Measurements from ENCODE around the gene ATRNL1. TPM values are rescaled to one million over a fixed set of nuclear protein-coding genes. Genes with fewer than 3 reads are reported as not detected.
A peak's percentile ranks its signal among the peaks of the same experiment; 100 is the strongest.

Gene ATRNL1
- total and polyA plus RNA-seq, 12 donors: 4.8 to 217 (median 92.4) TPM

- no peaks in the 10 kb centered on the region for H3K4me1 ChIP-seq (replicated peaks in 1 of 2)
- H3K9me3 ChIP-seq (replicated peaks in 1 of 3): no peaks in the 10 kb centered on the region
- TF ChIP-seq POLR2A (IDR thresholded peaks at IDR 0.05) (no peak), CTCF (IDR thresholded peaks at IDR 0.05) (no peak)
- H3K4me3 ChIP-seq: no peak overlapping the region
- no peaks in the 10 kb centered on the region for H3K27me3 ChIP-seq
- WGBS, 4 donors: 61 to 91% (median 84%) methylated on average over 4 of the region's 4 CpGs
- H3K36me3 ChIP-seq (replicated peaks in 1 of 2): no peaks in the 10 kb centered on the region
- no peak overlapping the region for H3K27ac ChIP-seq
- intact Hi-C loops (cut with DNase I): no loop called here
- DNase-seq: no peak
Measured at GRCh38 chr10:115696747-115697146, 603.6 kb downstream of the ATRNL1 start.

- Histone ChIP-seq H3K9me3 (replicated peaks in 1 of 3) (no peaks in the 10 kb centered on the region), H3K4me3 (no peak overlapping the region), H3K4me1 (replicated peaks in 1 of 2) (no peaks in the 10 kb centered on the region), H3K36me3 (replicated peaks in 1 of 2) (no peaks in the 10 kb centered on the region), H3K27me3 (no peaks in the 10 kb centered on the region), H3K27ac (no peak overlapping the region)
- DNase-seq: no peak
- intact Hi-C loops (cut with DNase I): loop anchor here in 1 of 2 donors (10.0 kb wide), 1 partner anchor 579 kb away; no protein-coding TSS in a partner anchor
- TF ChIP-seq POLR2A (IDR thresholded peaks at IDR 0.05): no peak
- no peak for TF ChIP-seq CTCF (IDR thresholded peaks at IDR 0.05)
Measured at GRCh38 chr10:115706026-115706425, 612.9 kb downstream of the ATRNL1 start.

- Histone ChIP-seq H3K9me3 (replicated peaks in 1 of 3) (no peaks in the 10 kb centered on the region), H3K27ac (no peak overlapping the region), H3K27me3 (no peaks in the 10 kb centered on the region), H3K4me3 (no peak overlapping the region), H3K4me1 (replicated peaks in 1 of 2) (no peaks in the 10 kb centered on the region), H3K36me3 (replicated peaks in 1 of 2) (no peaks in the 10 kb centered on the region)
- TF ChIP-seq POLR2A (IDR thresholded peaks at IDR 0.05): no peak
- TF ChIP-seq CTCF (IDR thresholded peaks at IDR 0.05): peak; percentile 40 to 74 (median 58)
- intact Hi-C loops (cut with DNase I): loop anchor here in 1 of 2 donors (10.0 kb wide), 1 partner anchor 578 kb away; no protein-coding TSS in a partner anchor
- 53 to 57% (median 55%) methylated on average over 2 of the region's 2 CpGs for WGBS, 4 donors
- peak in 1 of 7 donors; percentile 6 for DNase-seq
Measured at GRCh38 chr10:115706488-115707076, 613.4 kb downstream of the ATRNL1 start.

- intact Hi-C loops (cut with DNase I): no loop called here
- Histone ChIP-seq H3K4me1 (replicated peaks in 1 of 2) (no peaks in the 10 kb centered on the region), H3K27me3 (no peaks in the 10 kb centered on the region), H3K36me3 (replicated peaks in 1 of 2) (no peaks in the 10 kb centered on the region), H3K27ac (no peak overlapping the region), H3K4me3 (no peak overlapping the region), H3K9me3 (replicated peaks in 1 of 3) (no peaks in the 10 kb centered on the region)
- WGBS, 4 donors: 87 to 95% (median 93%) methylated on average over 1 of the region's 1 CpG
- TF ChIP-seq POLR2A (IDR thresholded peaks at IDR 0.05): no peak
- peak in 3 of 6 experiments; percentile 6 to 19 (median 9) for TF ChIP-seq CTCF (IDR thresholded peaks at IDR 0.05)
- no peak for DNase-seq
Measured at GRCh38 chr10:115710136-115710535, 617.0 kb downstream of the ATRNL1 start.
